Measurements from ENCODE around the gene GDF2.

GDF2 gene

DNA sequence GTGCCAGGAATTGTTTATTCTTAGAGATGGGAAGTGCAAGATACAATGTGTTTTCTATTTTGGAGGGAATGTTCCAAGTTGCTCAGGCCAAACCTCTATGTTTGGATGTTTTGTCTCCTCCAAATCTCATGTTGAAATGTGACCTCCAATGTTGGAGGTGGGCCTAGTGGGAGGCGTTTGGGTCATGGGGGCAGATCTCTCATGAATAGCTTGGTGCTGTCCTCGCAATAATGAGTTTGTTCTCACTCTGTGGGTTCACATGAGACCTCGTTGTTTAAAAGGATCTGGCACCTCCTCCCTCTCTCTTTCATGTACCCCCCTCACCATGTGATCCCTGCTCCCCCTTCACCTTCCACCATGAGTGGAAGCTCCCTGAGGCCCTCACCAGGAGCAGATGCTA is 30.6 kb upstream of the GDF2 start:
- Histone ChIP-seq H3K9ac (ENCODE audit: low read length) (no peak overlapping the region), H3K14ac (ENCODE audit: low read length) (no peak overlapping the region), H4K91ac (ENCODE audit: low read depth, low read length) (no peak overlapping the region), H2BK5ac (ENCODE audit: low read depth, low read length, poor library complexity) (no peak overlapping the region), H4K8ac (ENCODE audit: low read depth, low read length) (no peak overlapping the region), H3K79me1 (ENCODE audit: low read length) (no peaks in the 10 kb centered on the region), H3K4me2 (ENCODE audit: low read length) (no peak overlapping the region), H3K36me3 (ENCODE audit: control insufficient read depth in 1 of 2, insufficient read depth in 2 of 2, low read length in 2 of 2) (no peaks in the 10 kb centered on the region), H3K27ac (ENCODE audit: low read depth, low read length) (no peak overlapping the region), H2BK12ac (ENCODE audit: low read length) (no peak overlapping the region), H2AK5ac (ENCODE audit: low read length) (no peak overlapping the region), H2BK120ac (ENCODE audit: insufficient read depth, low read length, poor library complexity) (no peak overlapping the region), H2AFZ (ENCODE audit: insufficient read depth, low read length, poor library complexity) (no peak overlapping the region), H3K18ac (ENCODE audit: low read length) (no peak overlapping the region), H3K23ac (ENCODE audit: low read length) (no peak overlapping the region), H3K27me3 (ENCODE audit: insufficient read depth, low read length) (no peaks in the 10 kb centered on the region), H3K79me2 (ENCODE audit: control insufficient read depth, insufficient read depth, low read length, poor library complexity) (no peaks in the 10 kb centered on the region), H3K4me3 (ENCODE audit: low read depth, low read length) (no peak overlapping the region), H3K4ac (ENCODE audit: low read depth, low read length) (no peak overlapping the region), H3K4me1 (ENCODE audit: control insufficient read depth in 1 of 2, insufficient read depth in 2 of 2, low read length in 2 of 2) (no peaks in the 10 kb centered on the region), H4K12ac (ENCODE audit: low read depth, low read length) (no peak overlapping the region), H3K9me3 (ENCODE audit: insufficient read depth, low read depth, low read length) (peaks cover 4% of the 10 kb centered on the region)
- DNase-seq = no peak
- WGBS (ENCODE audit: extremely low coverage, insufficient coverage, insufficient read length) = no CpG with 5 or more reads among the region's 3 CpGs

DNA sequence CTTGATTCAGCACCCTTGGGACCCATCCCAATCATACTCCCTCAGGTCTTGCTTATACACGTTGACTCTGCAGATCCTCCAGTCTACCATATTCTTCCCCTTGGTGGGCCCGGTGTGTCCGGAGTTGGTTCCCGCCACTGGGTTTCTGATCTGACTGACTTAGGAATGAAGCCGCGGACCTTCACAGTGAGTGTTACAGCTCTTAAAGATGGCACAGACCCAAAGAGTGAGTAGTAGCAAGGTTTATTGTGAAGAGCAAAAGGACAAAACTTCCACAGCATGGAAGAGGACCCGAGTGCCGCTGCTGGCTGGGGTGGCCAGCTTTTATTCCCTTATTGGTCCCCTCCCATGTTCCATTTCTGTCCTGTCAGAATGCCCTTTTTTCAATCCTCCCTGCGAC is 28.2 kb upstream of the GDF2 start:
- no peak overlapping the region for H4K8ac ChIP-seq (ENCODE audit: low read depth, low read length)
- H3K9ac ChIP-seq (ENCODE audit: low read length) = no peak overlapping the region
- H2BK120ac ChIP-seq (ENCODE audit: insufficient read depth, low read length, poor library complexity) = no peak overlapping the region
- no peak overlapping the region for H3K4ac ChIP-seq (ENCODE audit: low read depth, low read length)
- no peak overlapping the region for H2BK5ac ChIP-seq (ENCODE audit: low read depth, low read length, poor library complexity)
- no peaks in the 10 kb centered on the region for H3K4me1 ChIP-seq (ENCODE audit: control insufficient read depth in 1 of 2, insufficient read depth in 2 of 2, low read length in 2 of 2)
- no peak overlapping the region for H3K18ac ChIP-seq (ENCODE audit: low read length)
- H2BK12ac ChIP-seq (ENCODE audit: low read length) = no peak overlapping the region
- no peaks in the 10 kb centered on the region for H3K79me2 ChIP-seq (ENCODE audit: control insufficient read depth, insufficient read depth, low read length, poor library complexity)
- H4K12ac ChIP-seq (ENCODE audit: low read depth, low read length) = no peak overlapping the region
- no peak overlapping the region for H3K4me2 ChIP-seq (ENCODE audit: low read length)
- no peak for DNase-seq
- H3K36me3 ChIP-seq (ENCODE audit: control insufficient read depth in 1 of 2, insufficient read depth in 2 of 2, low read length in 2 of 2) = no peaks in the 10 kb centered on the region
- H3K23ac ChIP-seq (ENCODE audit: low read length) = no peak overlapping the region
- peaks cover 5% of the 10 kb centered on the region for H3K27me3 ChIP-seq (ENCODE audit: insufficient read depth, low read length)
- H2AK5ac ChIP-seq (ENCODE audit: low read length) = no peak overlapping the region
- H4K91ac ChIP-seq (ENCODE audit: low read depth, low read length) = no peak overlapping the region
- no peak overlapping the region for H3K4me3 ChIP-seq (ENCODE audit: low read depth, low read length)
- H3K14ac ChIP-seq (ENCODE audit: low read length) = no peak overlapping the region
- no peaks in the 10 kb centered on the region for H3K9me3 ChIP-seq (ENCODE audit: insufficient read depth, low read depth, low read length)
- no peaks in the 10 kb centered on the region for H3K79me1 ChIP-seq (ENCODE audit: low read length)
- no CpG with 5 or more reads among the region's 9 CpGs for WGBS (ENCODE audit: extremely low coverage, insufficient coverage, insufficient read length)
- no peak overlapping the region for H3K27ac ChIP-seq (ENCODE audit: low read depth, low read length)
- no peak overlapping the region for H2AFZ ChIP-seq (ENCODE audit: insufficient read depth, low read length, poor library complexity)

DNA sequence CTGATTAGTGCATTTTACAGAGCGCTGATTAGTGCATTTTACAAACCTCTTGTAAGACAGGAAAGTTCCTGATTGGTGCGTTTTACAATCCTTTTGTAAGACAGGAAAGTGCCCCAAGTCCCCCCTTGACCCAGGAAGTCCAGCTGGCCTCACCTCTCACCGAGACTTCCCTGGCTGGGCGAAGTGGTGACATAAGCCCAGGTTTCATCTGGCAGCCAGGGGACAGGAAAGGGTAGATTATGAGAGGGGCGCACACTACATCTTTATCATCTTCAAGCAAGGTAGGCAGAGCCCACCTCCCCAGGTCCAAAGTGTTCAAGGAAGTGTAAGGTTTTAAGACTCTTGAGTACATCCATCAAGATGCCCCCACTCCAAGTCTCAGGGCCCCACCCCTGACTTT is 27.8 kb upstream of the GDF2 start:
- no peak overlapping the region for H4K12ac ChIP-seq (ENCODE audit: low read depth, low read length)
- no peak overlapping the region for H3K18ac ChIP-seq (ENCODE audit: low read length)
- no peak overlapping the region for H3K4me2 ChIP-seq (ENCODE audit: low read length)
- no CpG with 5 or more reads among the region's 5 CpGs for WGBS (ENCODE audit: extremely low coverage, insufficient coverage, insufficient read length)
- no peaks in the 10 kb centered on the region for H3K9me3 ChIP-seq (ENCODE audit: insufficient read depth, low read depth, low read length)
- H4K91ac ChIP-seq (ENCODE audit: low read depth, low read length) = no peak overlapping the region
- H3K4me3 ChIP-seq (ENCODE audit: low read depth, low read length) = no peak overlapping the region
- no peak overlapping the region for H2BK5ac ChIP-seq (ENCODE audit: low read depth, low read length, poor library complexity)
- H3K9ac ChIP-seq (ENCODE audit: low read length) = no peak overlapping the region
- H4K8ac ChIP-seq (ENCODE audit: low read depth, low read length) = no peak overlapping the region
- H3K36me3 ChIP-seq (ENCODE audit: control insufficient read depth in 1 of 2, insufficient read depth in 2 of 2, low read length in 2 of 2) = no peaks in the 10 kb centered on the region
- H3K27ac ChIP-seq (ENCODE audit: low read depth, low read length) = no peak overlapping the region
- peaks cover 8% of the 10 kb centered on the region for H3K27me3 ChIP-seq (ENCODE audit: insufficient read depth, low read length)
- no peaks in the 10 kb centered on the region for H3K79me2 ChIP-seq (ENCODE audit: control insufficient read depth, insufficient read depth, low read length, poor library complexity)
- no peak overlapping the region for H2BK12ac ChIP-seq (ENCODE audit: low read length)
- no peak overlapping the region for H2BK120ac ChIP-seq (ENCODE audit: insufficient read depth, low read length, poor library complexity)
- H2AK5ac ChIP-seq (ENCODE audit: low read length) = no peak overlapping the region
- no peaks in the 10 kb centered on the region for H3K4me1 ChIP-seq (ENCODE audit: control insufficient read depth in 1 of 2, insufficient read depth in 2 of 2, low read length in 2 of 2)
- no peak overlapping the region for H3K14ac ChIP-seq (ENCODE audit: low read length)
- no peak overlapping the region for H3K4ac ChIP-seq (ENCODE audit: low read depth, low read length)
- no peak overlapping the region for H2AFZ ChIP-seq (ENCODE audit: insufficient read depth, low read length, poor library complexity)
- H3K23ac ChIP-seq (ENCODE audit: low read length) = no peak overlapping the region
- DNase-seq = no peak
- H3K79me1 ChIP-seq (ENCODE audit: low read length) = no peaks in the 10 kb centered on the region

DNA sequence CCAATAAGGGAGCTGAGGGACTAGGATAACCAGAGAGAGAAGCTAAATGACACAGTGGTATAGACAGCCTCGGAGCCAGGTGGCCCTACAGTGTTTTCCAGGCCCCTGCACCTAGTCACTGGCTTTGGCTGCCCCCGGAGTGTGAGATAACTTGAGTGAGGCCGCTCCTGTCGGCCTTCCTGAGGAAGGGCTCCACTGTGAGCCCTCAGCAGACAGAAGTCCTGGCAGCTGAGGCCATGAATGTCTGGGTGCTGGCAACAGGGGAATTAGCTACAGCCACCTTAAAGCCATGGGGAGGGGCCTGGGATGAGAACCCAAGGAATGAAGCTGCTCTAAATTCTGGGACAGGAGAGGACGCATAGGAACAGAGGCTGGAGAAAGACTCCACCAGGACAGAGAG is 26.8 kb upstream of the GDF2 start:
- Histone ChIP-seq H3K14ac (ENCODE audit: low read length) (no peak overlapping the region), H2AK5ac (ENCODE audit: low read length) (no peak overlapping the region), H3K23ac (ENCODE audit: low read length) (no peak overlapping the region), H2BK5ac (ENCODE audit: low read depth, low read length, poor library complexity) (no peak overlapping the region), H3K9me3 (ENCODE audit: insufficient read depth, low read depth, low read length) (no peaks in the 10 kb centered on the region), H2BK120ac (ENCODE audit: insufficient read depth, low read length, poor library complexity) (no peak overlapping the region), H4K91ac (ENCODE audit: low read depth, low read length) (no peak overlapping the region), H3K4me2 (ENCODE audit: low read length) (no peak overlapping the region), H3K79me1 (ENCODE audit: low read length) (no peaks in the 10 kb centered on the region), H4K8ac (ENCODE audit: low read depth, low read length) (no peak overlapping the region), H3K27ac (ENCODE audit: low read depth, low read length) (no peak overlapping the region), H3K36me3 (ENCODE audit: control insufficient read depth in 1 of 2, insufficient read depth in 2 of 2, low read length in 2 of 2) (no peaks in the 10 kb centered on the region), H3K4me3 (ENCODE audit: low read depth, low read length) (no peak overlapping the region), H3K18ac (ENCODE audit: low read length) (no peak overlapping the region), H3K27me3 (ENCODE audit: insufficient read depth, low read length) (peaks cover 16% of the 10 kb centered on the region), H3K79me2 (ENCODE audit: control insufficient read depth, insufficient read depth, low read length, poor library complexity) (no peaks in the 10 kb centered on the region), H2AFZ (ENCODE audit: insufficient read depth, low read length, poor library complexity) (no peak overlapping the region), H3K9ac (ENCODE audit: low read length) (no peak overlapping the region), H3K4me1 (ENCODE audit: control insufficient read depth in 1 of 2, insufficient read depth in 2 of 2, low read length in 2 of 2) (peaks cover 3 to 7% of the 10 kb centered on the region in 2 experiments), H3K4ac (ENCODE audit: low read depth, low read length) (no peak overlapping the region), H2BK12ac (ENCODE audit: low read length) (no peak overlapping the region), H4K12ac (ENCODE audit: low read depth, low read length) (no peak overlapping the region)
- DNase-seq = no peak
- no CpG with 5 or more reads among the region's 5 CpGs for WGBS (ENCODE audit: extremely low coverage, insufficient coverage, insufficient read length)
